Prostate gland (tissue), 2 donors: ENCODE results near the gene RAB2B.

ENCODE experiments used
- POLR2A ChIP-seq: fragments of 450-650 bp; IDR thresholded peaks from one replicate; pipeline ENCODE4 v1.6.1; 2016; ENCODE audit warnings: antibody characterized with exemption, mild to moderate bottlenecking
- TF ChIP-seq, protein P1 (sequence below), 4 experiments: fragments of 200-600 bp in 2 of 4; fragments of 450-650 bp in 2 of 4; sonication (generic) in 2 of 4; IDR thresholded peaks; 1 replicate in 3 of 4; 2 replicates in 1 of 4; pipeline ENCODE4 v1.5.1; 2016 to 2019; ENCODE audit warnings: antibody characterized with exemption in 4 of 4, mild to moderate bottlenecking in 2 of 4, moderate library complexity in 2 of 4

- no peak for TF ChIP-seq POLR2A
- TF ChIP-seq, protein P1, sequence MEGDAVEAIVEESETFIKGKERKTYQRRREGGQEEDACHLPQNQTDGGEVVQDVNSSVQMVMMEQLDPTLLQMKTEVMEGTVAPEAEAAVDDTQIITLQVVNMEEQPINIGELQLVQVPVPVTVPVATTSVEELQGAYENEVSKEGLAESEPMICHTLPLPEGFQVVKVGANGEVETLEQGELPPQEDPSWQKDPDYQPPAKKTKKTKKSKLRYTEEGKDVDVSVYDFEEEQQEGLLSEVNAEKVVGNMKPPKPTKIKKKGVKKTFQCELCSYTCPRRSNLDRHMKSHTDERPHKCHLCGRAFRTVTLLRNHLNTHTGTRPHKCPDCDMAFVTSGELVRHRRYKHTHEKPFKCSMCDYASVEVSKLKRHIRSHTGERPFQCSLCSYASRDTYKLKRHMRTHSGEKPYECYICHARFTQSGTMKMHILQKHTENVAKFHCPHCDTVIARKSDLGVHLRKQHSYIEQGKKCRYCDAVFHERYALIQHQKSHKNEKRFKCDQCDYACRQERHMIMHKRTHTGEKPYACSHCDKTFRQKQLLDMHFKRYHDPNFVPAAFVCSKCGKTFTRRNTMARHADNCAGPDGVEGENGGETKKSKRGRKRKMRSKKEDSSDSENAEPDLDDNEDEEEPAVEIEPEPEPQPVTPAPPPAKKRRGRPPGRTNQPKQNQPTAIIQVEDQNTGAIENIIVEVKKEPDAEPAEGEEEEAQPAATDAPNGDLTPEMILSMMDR (IDR thresholded peaks at IDR 0.05) = no peak
These were observed 49.4 kb upstream of the RAB2B start, which contains the start of gene SALL2 for GRCh38 chr14:21525962-21526671.
